GM12878 (cell line): ENCODE measurements around the gene DGKQ. TPM values are rescaled to one million over a fixed set of nuclear protein-coding genes. Genes with fewer than 3 reads are reported as not detected.

ENCODE experiments used
- ATAC-seq: fragments of 200-7000 bp; cut with Tn5 transposase; 3 replicates; pipeline ENCODE4 v1.9.1; 2020; ENCODE audit warnings: mild to moderate bottlenecking, moderate library complexity
- BruUV-seq: library from RNA; stranded (reverse); fragments of 400-500 nt; replicated peaks from 2 replicates; lab custom pipeline; 2021; lab: Mats Ljungman, UMichigan
- CTCF ChIA-PET: fragments of 300-600 bp; sonication (Branson Sonifier 250); formaldehyde crosslinking; extraction: SDS; loops from one replicate; lab custom pipeline; 2021; ENCODE audit warnings: inconsistent platforms; lab: Yijun Ruan, JAX
- POLR2A ChIA-PET: fragments of 350-600 bp; formaldehyde crosslinking; extraction: SDS; loops from one replicate; lab custom pipeline; 2021; ENCODE audit warnings: inconsistent platforms; lab: Charles Lee
- RAD21 ChIA-PET: fragments of 300-600 bp; sonication (Branson Sonifier 250); formaldehyde crosslinking; loops from one replicate; lab custom pipeline; 2023; ENCODE audit warnings: antibody characterized with exemption; ENCODE audit not compliant: unreplicated experiment; lab: Charles Lee
- SMC1A ChIA-PET: fragments of 300-600 bp; sonication (Branson Sonifier 250); formaldehyde crosslinking; loops from one replicate; lab custom pipeline; 2023; ENCODE audit not compliant: unreplicated experiment, uncharacterized antibody; lab: Charles Lee
- DNase-seq: peaks from one replicate; pipeline ENCODE4 v3.0.0-alpha.2; 2011; ENCODE audit warnings: low read depth, low spot score
- FAIRE-seq: peaks from 3 replicates; lab custom pipeline; 2011; peaks lifted over from hg19 to GRCh38; lab: Jason Lieb, UNC
- H2AFZ ChIP-seq: 2 replicates; pipeline ENCODE4 v1.6.0; 2011; ENCODE audit warnings: low read depth, low read length, control low read depth; ENCODE audit not compliant: control insufficient read depth
- H3K27ac ChIP-seq: 2 replicates; pipeline ENCODE4 v1.5.1; 2011; ENCODE audit warnings: control low read depth; ENCODE audit not compliant: control insufficient read depth, insufficient read depth
- H3K27me3 ChIP-seq, 2 experiments: replicated peaks in 1 of 2; 2 replicates each; pipeline versions ENCODE4 v1.6.0 to v1.6.1; 2011; ENCODE audit warnings: low read length in 1 of 2; ENCODE audit not compliant: control insufficient read depth in 2 of 2, insufficient read depth in 2 of 2
- H3K36me3 ChIP-seq, 2 experiments: 2 replicates each; pipeline ENCODE4 v1.5.1; 2011; ENCODE audit warnings: low read length in 1 of 2; ENCODE audit not compliant: control insufficient read depth in 2 of 2, insufficient read depth in 2 of 2
- H3K4me1 ChIP-seq: 2 replicates; pipeline ENCODE4 v1.6.1; 2011; ENCODE audit warnings: mild to moderate bottlenecking, low read length, moderate library complexity, mixed read lengths; ENCODE audit not compliant: control insufficient read depth, insufficient read depth
- H3K4me2 ChIP-seq: 2 replicates; pipeline ENCODE4 v1.6.0; 2011; ENCODE audit warnings: control low read depth; ENCODE audit not compliant: control insufficient read depth, insufficient read depth
- H3K4me3 ChIP-seq: fragments of 200-600 bp; sonication (generic); 2 replicates; pipeline ENCODE4 v1.5.1; 2016
- H3K79me2 ChIP-seq: 2 replicates; pipeline ENCODE4 v1.6.0; 2011; ENCODE audit warnings: low read length; ENCODE audit not compliant: control insufficient read depth, insufficient read depth
- H3K9ac ChIP-seq: 2 replicates; pipeline ENCODE4 v1.8.0; 2011; ENCODE audit warnings: low read length, control low read depth, mixed read lengths; ENCODE audit not compliant: control insufficient read depth, insufficient read depth
- H3K9me3 ChIP-seq: replicated peaks from 3 replicates; pipeline ENCODE4 v1.5.1; 2011; ENCODE audit warnings: mild to moderate bottlenecking, low read length; ENCODE audit not compliant: control insufficient read depth, insufficient read depth
- H4K20me1 ChIP-seq: 2 replicates; pipeline ENCODE4 v1.6.0; 2011; ENCODE audit not compliant: control insufficient read depth, insufficient read depth
- CEBPB ChIP-seq, 2 experiments: fragments of 150-350 bp in 1 of 2; IDR thresholded peaks; 2 replicates each; pipeline ENCODE4 v1.6.1; 2012 to 2014; ENCODE audit warnings: low read depth in 2 of 2, low read length in 2 of 2, borderline replicate concordance in 1 of 2, inconsistent platforms in 1 of 2
- IKZF1 ChIP-seq: fragments of 450-650 bp; conservative IDR thresholded peaks from 2 replicates; pipeline ENCODE4 v1.6.1; 2017; ENCODE audit warnings: antibody characterized with exemption, mild to moderate bottlenecking
- IKZF2 ChIP-seq, 2 experiments: fragments of 450-650 bp; IDR thresholded peaks; 2 replicates each; pipeline ENCODE4 v1.6.1; 2017; ENCODE audit warnings: mild to moderate bottlenecking in 2 of 2, moderate library complexity in 2 of 2
- IRF4 ChIP-seq: IDR thresholded peaks from 2 replicates; pipeline ENCODE4 v1.6.1; 2011; ENCODE audit warnings: low read depth, low read length
- NFXL1 ChIP-seq: fragments of 450-650 bp; IDR thresholded peaks from 2 replicates; pipeline ENCODE4 v1.6.1; 2017; ENCODE audit warnings: antibody characterized with exemption, mild to moderate bottlenecking, borderline replicate concordance
- RAD21 ChIP-seq: IDR thresholded peaks from 2 replicates; pipeline ENCODE4 v1.6.1; 2011; ENCODE audit warnings: mild to moderate bottlenecking, low read depth, low read length, moderate library complexity; ENCODE audit not compliant: insufficient read depth
- SP1 ChIP-seq: IDR thresholded peaks from one replicate; pipeline ENCODE4 v1.6.1; 2011; ENCODE audit warnings: low read depth, low read length
- ZNF207 ChIP-seq: fragments of 450-650 bp; IDR thresholded peaks from 2 replicates; pipeline ENCODE4 v1.6.1; 2014; ENCODE audit warnings: antibody characterized with exemption, mild to moderate bottlenecking, borderline replicate concordance
- ZZZ3 ChIP-seq: IDR thresholded peaks from 2 replicates; pipeline ENCODE4 v1.6.1; 2011; ENCODE audit warnings: low read depth; ENCODE audit not compliant: control insufficient read depth, insufficient read length
- WGBS: methylation state at CpG from one replicate; pipeline ENCODE4 v1.1.6; 2016; ENCODE audit warnings: low lambda C conversion rate; ENCODE audit not compliant: insufficient replicate concordance, insufficient coverage; ENCODE audit errors: missing lambda C conversion rate; 5-methylcytosine and 5-hydroxymethylcytosine counted together
- in situ Hi-C: fragments of 300-500 bp; cut with MboI; formaldehyde crosslinking; loops from 9 replicates; pipeline ENCODE4 v1.14.3; 2018; ENCODE audit warnings: mixed read lengths
- intact Hi-C: fragments of 100-400 bp; cut with micrococcal nuclease; formaldehyde crosslinking; loops from one replicate; pipeline ENCODE4 v1.14.2; 2022; ENCODE audit not compliant: unreplicated experiment
- polyA plus RNA-seq, 11 experiments: library from polyadenylated mRNA; depleted of rRNA in 4 of 11; unstranded in 6 of 11; stranded (reverse) in 5 of 11; fragments of >200 nt; fragmentation: Nextera tagmentation in 4 of 11; fragmentation: Illumina TruSeq in 1 of 11; extraction: Ambion mirVana in 4 of 11; extraction: Trizol in 1 of 11; gene quantifications; 1 replicate in 1 of 11; 2 replicates in 10 of 11; pipeline versions ENCODE4 v1.2.1 to v1.2.3, GENCODE V29; 2011 to 2016; ENCODE audit warnings: inconsistent platforms in 2 of 11, missing spikeins in 2 of 11, low read depth in 1 of 11
- total RNA-seq, 4 experiments: library from RNA; depleted of rRNA in 3 of 4; stranded (reverse); fragments of >200 nt in 3 of 4; fragmentation: Illumina TruSeq in 1 of 4; extraction: Trizol in 1 of 4; gene quantifications; 2 replicates each; pipeline versions ENCODE4 v1.2.1 to v1.2.3, GENCODE V29; 2013 to 2021
- TF ChIP-seq, protein P1 (sequence below): fragments of 450-650 bp; IDR thresholded peaks from 2 replicates; pipeline ENCODE4 v1.6.1; 2016; ENCODE audit warnings: mild to moderate bottlenecking, moderate library complexity, borderline replicate concordance

DGKQ gene
- total and polyA plus RNA-seq, 10 of the 15 experiments (the other 5 are each of a cell fraction or from before 2014, with no cell fraction given), result 0.11 to 10.5 (median 1.4) TPM

DNA sequence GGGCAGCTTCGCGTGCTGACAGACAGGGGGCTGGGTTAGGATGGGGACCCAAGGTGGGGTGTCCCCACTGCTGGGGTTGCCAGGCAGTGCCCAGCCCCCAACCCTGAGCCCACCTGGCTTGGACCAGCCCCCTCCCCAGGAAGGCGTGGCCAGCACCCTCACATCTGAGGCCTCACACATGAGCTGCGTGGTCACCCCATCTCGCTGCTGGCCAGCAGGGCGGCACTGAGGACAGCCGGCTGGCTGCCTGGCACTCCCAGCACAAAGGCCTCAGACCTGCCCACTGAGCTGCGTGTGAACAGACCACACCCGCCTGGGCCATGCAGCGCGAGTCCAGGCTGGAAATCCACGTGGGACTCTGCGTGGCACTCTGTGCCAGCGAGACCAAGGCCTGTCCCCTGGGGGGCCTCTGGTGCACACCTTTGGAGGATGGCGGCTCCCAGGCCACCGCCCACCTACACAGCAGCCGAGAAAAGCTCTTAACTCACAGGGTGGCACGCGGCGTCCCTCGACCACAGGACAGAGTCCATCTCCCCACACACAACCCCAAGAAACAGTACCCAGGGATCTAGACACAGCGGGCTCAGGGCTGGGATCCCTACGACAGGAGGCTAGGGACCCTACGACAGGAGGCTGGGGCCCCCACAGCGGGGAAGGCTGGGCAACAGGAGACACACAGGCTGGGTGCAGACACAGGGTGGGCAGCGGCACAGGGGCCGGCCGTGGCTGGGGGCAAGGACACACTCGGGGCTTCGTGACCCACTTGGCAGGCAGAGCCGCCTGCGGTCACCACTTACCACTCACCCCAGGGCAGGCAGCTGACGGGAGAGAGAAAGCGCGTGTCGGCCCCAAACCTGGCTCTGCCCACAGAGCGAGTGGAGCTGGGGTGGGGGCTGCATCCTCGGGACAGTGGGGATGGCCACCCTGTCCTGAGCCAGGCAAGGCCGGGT lies 9.8 kb downstream of the DGKQ start:
- Histone ChIP-seq H3K4me1 (no peaks in the 10 kb centered on the region), H3K27me3 (no peaks in the 10 kb centered on the region), H4K20me1 (no peaks in the 10 kb centered on the region), H3K36me3 (no peaks in the 10 kb centered on the region), H3K4me3 (no peak overlapping the region)
- in situ Hi-C loops, result no loop called here
- TF ChIP-seq SP1, result no peak
- no peak for TF ChIP-seq NFXL1
- no peak for TF ChIP-seq IRF4
- TF ChIP-seq, all 136 proteins: peak for 0
- ChIA-PET CTCF (interaction anchor here (1.1 kb wide), 1 partner anchor 29 kb away, joined by 3 read pairs; no protein-coding TSS in a partner anchor), RAD21 (no interaction called here), POLR2A (no interaction called here), SMC1A (no interaction called here)
- no peak for ATAC-seq
- Histone ChIP-seq H2AFZ (no peak overlapping the region), H3K4me2 (no peak overlapping the region), H3K9ac (no peak overlapping the region), H3K79me2 (no peaks in the 10 kb centered on the region), H3K27ac (no peak overlapping the region), H3K9me3 (no peaks in the 10 kb centered on the region)
- no peak for FAIRE-seq
- intact Hi-C loops, result no loop called here
- DNase-seq, result no peak
- 81% methylated on average over 37 of the region's 39 CpGs for WGBS
- no TSS peak for BruUV-seq

DNA sequence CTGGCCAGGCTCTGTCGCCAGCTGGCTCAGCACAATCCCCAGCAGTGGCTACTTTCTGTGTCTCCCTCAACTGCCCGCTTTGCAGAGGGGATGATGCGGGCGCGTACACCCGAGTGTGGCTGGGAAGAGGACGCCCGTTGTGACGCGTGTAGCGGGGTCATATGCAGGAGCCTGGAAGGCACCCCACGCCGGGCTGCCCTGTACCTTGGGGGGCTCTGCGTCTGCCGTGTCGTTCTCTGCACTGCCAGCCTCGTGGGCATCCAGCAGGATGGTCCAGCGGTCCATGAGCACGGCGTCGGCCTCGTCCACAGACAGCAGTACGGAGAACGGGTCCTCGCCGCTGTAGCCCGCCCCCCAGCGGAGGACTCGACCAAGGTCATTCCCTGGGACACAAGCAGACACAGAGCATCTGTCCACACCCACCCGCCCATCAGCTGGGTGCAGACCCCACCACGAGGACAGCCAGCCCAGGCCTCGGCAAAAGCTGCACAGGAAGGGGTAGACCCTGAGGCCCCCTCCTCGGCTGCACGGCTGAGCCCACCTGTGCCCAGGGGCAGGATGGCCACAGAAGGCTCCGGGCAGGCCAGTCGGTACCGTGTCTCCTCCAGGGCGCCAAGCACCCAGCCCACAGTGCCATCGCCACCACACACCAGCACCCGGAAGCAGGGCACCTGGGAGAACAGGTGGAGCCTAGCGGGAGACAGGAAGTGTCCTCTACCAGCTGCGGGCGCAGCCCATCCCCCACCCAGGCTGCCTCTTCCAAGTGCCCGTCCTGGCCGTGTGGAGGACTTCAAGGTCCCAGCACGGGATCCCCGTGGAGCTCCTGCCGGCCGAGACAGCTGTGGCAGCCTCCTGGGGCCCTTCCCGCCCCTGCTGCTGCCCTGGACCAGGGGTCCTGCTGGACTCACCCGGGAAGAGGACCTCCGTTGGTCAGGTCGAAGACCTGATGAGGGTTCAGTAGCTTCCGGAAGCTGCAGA lies 10.8 kb downstream of the DGKQ start:
- no peaks in the 10 kb centered on the region for H3K27me3 ChIP-seq
- intact Hi-C loops (no loop called here), in situ Hi-C loops (no loop called here)
- H3K9ac ChIP-seq, result no peak overlapping the region
- no peak overlapping the region for H3K4me2 ChIP-seq
- H3K4me1 ChIP-seq, result no peaks in the 10 kb centered on the region
- WGBS, result 88% methylated on average over 53 of the region's 54 CpGs
- H3K27ac ChIP-seq, result no peak overlapping the region
- H3K9me3 ChIP-seq, result no peaks in the 10 kb centered on the region
- H3K4me3 ChIP-seq, result no peak overlapping the region
- no TSS peak for BruUV-seq
- CTCF ChIA-PET, result interaction anchor here (1.1 kb wide), 1 partner anchor 28 kb away, joined by 3 read pairs; no protein-coding TSS in a partner anchor
- no peaks in the 10 kb centered on the region for H3K79me2 ChIP-seq
- DNase-seq (no peak), FAIRE-seq (no peak), ATAC-seq (no peak)
- RAD21 ChIA-PET, result no interaction called here
- no peaks in the 10 kb centered on the region for H3K36me3 ChIP-seq
- H4K20me1 ChIP-seq, result no peaks in the 10 kb centered on the region
- POLR2A ChIA-PET, result no interaction called here
- SMC1A ChIA-PET, result no interaction called here
- H2AFZ ChIP-seq, result no peak overlapping the region
- TF ChIP-seq, protein P1, sequence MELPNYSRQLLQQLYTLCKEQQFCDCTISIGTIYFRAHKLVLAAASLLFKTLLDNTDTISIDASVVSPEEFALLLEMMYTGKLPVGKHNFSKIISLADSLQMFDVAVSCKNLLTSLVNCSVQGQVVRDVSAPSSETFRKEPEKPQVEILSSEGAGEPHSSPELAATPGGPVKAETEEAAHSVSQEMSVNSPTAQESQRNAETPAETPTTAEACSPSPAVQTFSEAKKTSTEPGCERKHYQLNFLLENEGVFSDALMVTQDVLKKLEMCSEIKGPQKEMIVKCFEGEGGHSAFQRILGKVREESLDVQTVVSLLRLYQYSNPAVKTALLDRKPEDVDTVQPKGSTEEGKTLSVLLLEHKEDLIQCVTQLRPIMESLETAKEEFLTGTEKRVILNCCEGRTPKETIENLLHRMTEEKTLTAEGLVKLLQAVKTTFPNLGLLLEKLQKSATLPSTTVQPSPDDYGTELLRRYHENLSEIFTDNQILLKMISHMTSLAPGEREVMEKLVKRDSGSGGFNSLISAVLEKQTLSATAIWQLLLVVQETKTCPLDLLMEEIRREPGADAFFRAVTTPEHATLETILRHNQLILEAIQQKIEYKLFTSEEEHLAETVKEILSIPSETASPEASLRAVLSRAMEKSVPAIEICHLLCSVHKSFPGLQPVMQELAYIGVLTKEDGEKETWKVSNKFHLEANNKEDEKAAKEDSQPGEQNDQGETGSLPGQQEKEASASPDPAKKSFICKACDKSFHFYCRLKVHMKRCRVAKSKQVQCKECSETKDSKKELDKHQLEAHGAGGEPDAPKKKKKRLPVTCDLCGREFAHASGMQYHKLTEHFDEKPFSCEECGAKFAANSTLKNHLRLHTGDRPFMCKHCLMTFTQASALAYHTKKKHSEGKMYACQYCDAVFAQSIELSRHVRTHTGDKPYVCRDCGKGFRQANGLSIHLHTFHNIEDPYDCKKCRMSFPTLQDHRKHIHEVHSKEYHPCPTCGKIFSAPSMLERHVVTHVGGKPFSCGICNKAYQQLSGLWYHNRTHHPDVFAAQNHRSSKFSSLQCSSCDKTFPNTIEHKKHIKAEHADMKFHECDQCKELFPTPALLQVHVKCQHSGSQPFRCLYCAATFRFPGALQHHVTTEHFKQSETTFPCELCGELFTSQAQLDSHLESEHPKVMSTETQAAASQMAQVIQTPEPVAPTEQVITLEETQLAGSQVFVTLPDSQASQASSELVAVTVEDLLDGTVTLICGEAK, result no peak
- TF ChIP-seq RAD21 (no peak), ZNF207 (no peak), CEBPB (IDR thresholded peaks at IDR 0.05; ENCODE audit: borderline replicate concordance in 1 of 2, low read depth in 2 of 2, low read length in 2 of 2) (no peak), ZZZ3 (no peak), IKZF2 (IDR thresholded peaks at IDR 0.05) (no peak), IKZF1 (no peak)
